HEK293 (cell line): ENCODE measurements around the gene VEGFA.

Experiments used
- HOXA7 ChIP-seq: sonication (generic); formaldehyde crosslinking; IDR thresholded peaks from 2 replicates; pipeline ENCODE4 v1.8.1; 2022; ENCODE audit warnings: missing genetic modification reagents, borderline replicate concordance
- KLF7 ChIP-seq: fragments of 450-650 bp; formaldehyde crosslinking; IDR thresholded peaks from 2 replicates; pipeline ENCODE4 v1.5.1; 2016; ENCODE audit warnings: missing biosample characterization, missing genetic modification characterization, borderline replicate concordance
- PRDM10 ChIP-seq: fragments of 450-650 bp; formaldehyde crosslinking; IDR thresholded peaks from 2 replicates; pipeline ENCODE4 v1.5.1; 2016; ENCODE audit warnings: missing biosample characterization, missing genetic modification characterization
- RBAK ChIP-seq: fragments of 450-650 bp; formaldehyde crosslinking; IDR thresholded peaks from 2 replicates; pipeline ENCODE4 v1.5.1; 2016; ENCODE audit warnings: missing biosample characterization, missing genetic modification characterization
- SETDB1 ChIP-seq: IDR thresholded peaks from one replicate; pipeline ENCODE4 v1.6.1; 2017; ENCODE audit warnings: mild to moderate bottlenecking, low read length, moderate library complexity, mixed read lengths; ENCODE audit not compliant: insufficient read length
- TSHZ1 ChIP-seq: fragments of 450-650 bp; formaldehyde crosslinking; IDR thresholded peaks from 2 replicates; pipeline ENCODE4 v1.5.1; 2016; ENCODE audit warnings: missing biosample characterization, missing genetic modification characterization, borderline replicate concordance
- YY1 ChIP-seq: fragments of 450-650 bp; formaldehyde crosslinking; IDR thresholded peaks from 2 replicates; pipeline ENCODE4 v1.5.1; 2018; ENCODE audit warnings: missing biosample characterization, missing genetic modification characterization
- ZBTB11 ChIP-seq: fragments of 450-650 bp; formaldehyde crosslinking; conservative IDR thresholded peaks from 2 replicates; pipeline ENCODE4 v1.5.1; 2016; ENCODE audit warnings: low read depth, missing biosample characterization, missing genetic modification characterization
- ZBTB17 ChIP-seq: fragments of 450-650 bp; formaldehyde crosslinking; IDR thresholded peaks from 2 replicates; pipeline ENCODE4 v1.5.1; 2016; ENCODE audit warnings: missing biosample characterization, missing genetic modification characterization
- ZBTB20 ChIP-seq: fragments of 450-650 bp; formaldehyde crosslinking; IDR thresholded peaks from 2 replicates; pipeline ENCODE4 v1.5.1; 2016; ENCODE audit warnings: missing biosample characterization, missing genetic modification characterization
- ZBTB48 ChIP-seq: fragments of 450-650 bp; formaldehyde crosslinking; IDR thresholded peaks from 2 replicates; pipeline ENCODE4 v1.5.1; 2016; ENCODE audit warnings: missing biosample characterization, missing genetic modification characterization
- ZNF132 ChIP-seq: fragments of 450-650 bp; formaldehyde crosslinking; IDR thresholded peaks from 2 replicates; pipeline ENCODE4 v1.5.1; 2017; ENCODE audit warnings: missing biosample characterization, missing genetic modification characterization, borderline replicate concordance
- ZNF133 ChIP-seq: fragments of 450-650 bp; formaldehyde crosslinking; IDR thresholded peaks from 2 replicates; pipeline ENCODE4 v1.5.1; 2016; ENCODE audit warnings: missing biosample characterization, missing genetic modification characterization
- ZNF169 ChIP-seq: fragments of 450-650 bp; formaldehyde crosslinking; IDR thresholded peaks from 2 replicates; pipeline ENCODE4 v1.5.1; 2016; ENCODE audit warnings: missing biosample characterization, missing genetic modification characterization
- ZNF19 ChIP-seq: fragments of 450-650 bp; formaldehyde crosslinking; IDR thresholded peaks from 2 replicates; pipeline ENCODE4; 2016; ENCODE audit warnings: missing biosample characterization, missing genetic modification characterization, low read depth
- ZNF211 ChIP-seq: fragments of 450-650 bp; formaldehyde crosslinking; IDR thresholded peaks from 2 replicates; pipeline ENCODE4 v1.5.1; 2016; ENCODE audit warnings: low read depth, missing biosample characterization, missing genetic modification characterization
- ZNF214 ChIP-seq: fragments of 450-650 bp; formaldehyde crosslinking; IDR thresholded peaks from 2 replicates; pipeline ENCODE4 v1.5.1; 2017; ENCODE audit warnings: missing biosample characterization, mild to moderate bottlenecking, missing genetic modification characterization, borderline replicate concordance
- ZNF302 ChIP-seq: fragments of 450-650 bp; formaldehyde crosslinking; IDR thresholded peaks from 2 replicates; pipeline ENCODE4 v1.5.1; 2016; ENCODE audit warnings: missing biosample characterization, missing genetic modification characterization, low read depth
- ZNF311 ChIP-seq: fragments of 450-650 bp; formaldehyde crosslinking; IDR thresholded peaks from 2 replicates; pipeline ENCODE4 v1.5.1; 2017; ENCODE audit warnings: missing biosample characterization, missing genetic modification characterization, borderline replicate concordance
- ZNF341 ChIP-seq: fragments of 450-650 bp; formaldehyde crosslinking; IDR thresholded peaks from 2 replicates; pipeline ENCODE4; 2016; ENCODE audit warnings: low read depth, missing biosample characterization, missing genetic modification characterization
- ZNF350 ChIP-seq: fragments of 450-650 bp; formaldehyde crosslinking; IDR thresholded peaks from 2 replicates; pipeline ENCODE4 v1.5.0; 2017; ENCODE audit warnings: missing biosample characterization, mild to moderate bottlenecking, missing genetic modification characterization
- ZNF423 ChIP-seq: fragments of 450-650 bp; formaldehyde crosslinking; IDR thresholded peaks from 2 replicates; pipeline ENCODE4 v1.5.1; 2016; ENCODE audit warnings: missing biosample characterization, missing genetic modification characterization
- ZNF510 ChIP-seq: fragments of 450-650 bp; formaldehyde crosslinking; IDR thresholded peaks from 2 replicates; pipeline ENCODE4 v1.5.1; 2018; ENCODE audit warnings: mild to moderate bottlenecking, missing genetic modification characterization, missing biosample characterization; ENCODE audit not compliant: insufficient replicate concordance
- ZNF600 ChIP-seq: fragments of 450-650 bp; formaldehyde crosslinking; IDR thresholded peaks from 2 replicates; pipeline ENCODE4 v1.5.1; 2016; ENCODE audit warnings: missing biosample characterization, missing genetic modification characterization
- ZNF623 ChIP-seq: fragments of 450-650 bp; formaldehyde crosslinking; IDR thresholded peaks from 2 replicates; pipeline ENCODE4 v1.5.1; 2016; ENCODE audit warnings: missing biosample characterization, missing genetic modification characterization
- ZNF639 ChIP-seq: fragments of 450-650 bp; formaldehyde crosslinking; IDR thresholded peaks from 2 replicates; pipeline ENCODE4 v1.5.1; 2016; ENCODE audit warnings: missing biosample characterization, missing genetic modification characterization
- ZNF677 ChIP-seq: fragments of 450-650 bp; IDR thresholded peaks from 2 replicates; pipeline ENCODE4 v1.5.0; 2018; ENCODE audit warnings: missing biosample characterization, mild to moderate bottlenecking, missing genetic modification characterization, moderate library complexity
- ZNF768 ChIP-seq: fragments of 450-650 bp; formaldehyde crosslinking; IDR thresholded peaks from 2 replicates; pipeline ENCODE4 v1.5.1; 2018; ENCODE audit warnings: missing biosample characterization, mild to moderate bottlenecking, missing genetic modification characterization

The VEGFA gene

GRCh38 chr6:43769526-43770371 is at the start of gene VEGFA (continued):
- TF ChIP-seq KLF7 (tag by site-specific recombination) (peak; percentile 61; the same call in 1 of the 2 replicates), SETDB1 (no peak), ZNF510 (no peak), ZNF341 (tag by site-specific recombination) (peak; percentile 95), ZNF423 (tag by site-specific recombination) (no peak), HOXA7 (no peak), ZNF311 (no peak), ZNF600 (tag by site-specific recombination) (peak; percentile 38), ZNF133 (no peak), ZNF623 (tag by site-specific recombination) (0 out of 2 replicates have a peak, but pooled peaks have one; percentile 15), YY1 (tag by site-specific recombination) (0 out of 2 replicates have a peak, but pooled peaks have one; percentile 44), ZNF19 (tag by site-specific recombination) (no peak), ZNF677 (no peak), ZNF639 (peak; percentile 77), ZNF302 (tag by site-specific recombination) (no peak), TSHZ1 (no peak), ZBTB20 (tag by site-specific recombination) (peak; percentile 64; the same call in 1 of the 2 replicates), ZNF214 (tag by site-specific recombination) (no peak), ZNF169 (tag by site-specific recombination) (no peak), ZBTB17 (tag by site-specific recombination) (peak; percentile 50; the same call in 1 of the 2 replicates), RBAK (tag by site-specific recombination) (no peak), ZBTB11 (no peak), ZBTB48 (peak; percentile 72), PRDM10 (0 out of 2 replicates have a peak, but pooled peaks have one; percentile 14), ZNF132 (tag by site-specific recombination) (no peak), ZNF768 (tag by site-specific recombination) (no peak), ZNF211 (tag by site-specific recombination) (no peak), ZNF350 (tag by site-specific recombination) (no peak)
